A549 (cell line): ENCODE data around the gene AGXT. TPM values are rescaled to one million over a fixed set of nuclear protein-coding genes. Genes with fewer than 3 reads are reported as not detected.

Source experiments
- ATAC-seq, 2 experiments: fragments of 200-7000 bp in 1 of 2; fragments of >200 bp in 1 of 2; cut with Nextera tagmentation in 1 of 2; cut with Tn5 transposase in 1 of 2; 3 replicates each; pipeline versions ENCODE4 v1.8.0 to v1.9.1; 2018 to 2020; ENCODE audit warnings: mild to moderate bottlenecking in 1 of 2, moderate library complexity in 1 of 2
- CTCF ChIA-PET: fragments of 300-600 bp; sonication (Branson Sonifier 250); formaldehyde crosslinking; extraction: SDS; loops from one replicate; lab custom pipeline; 2021; ENCODE audit warnings: antibody characterized with exemption, inconsistent platforms; lab: Yijun Ruan, JAX
- POLR2A ChIA-PET: fragments of 350-600 bp; formaldehyde crosslinking; extraction: SDS; loops from one replicate; lab custom pipeline; 2021; ENCODE audit warnings: antibody characterized with exemption, inconsistent platforms; lab: Yijun Ruan, JAX
- DNase-seq, 2 experiments: peaks; one replicate each; pipeline versions ENCODE4 v3.0.0 to v3.0.0-alpha.2; 2011 to 2016; ENCODE audit warnings: low read depth in 1 of 2, low spot score in 1 of 2
- FAIRE-seq: peaks from 2 replicates; lab custom pipeline; 2011; peaks lifted over from hg19 to GRCh38; lab: Jason Lieb, UNC
- H3K27ac ChIP-seq, 2 experiments: fragments of >200 bp; sonication (Bioruptor Twin); formaldehyde crosslinking; 3 replicates each; pipeline ENCODE4 v1.5.1; 2016 to 2017
- H3K4me1 ChIP-seq: fragments of >200 bp; sonication (Bioruptor Twin); formaldehyde crosslinking; 3 replicates; pipeline ENCODE4 v1.6.1; 2016
- H3K4me2 ChIP-seq: fragments of >200 bp; sonication (Bioruptor Twin); formaldehyde crosslinking; 3 replicates; pipeline ENCODE4 v1.6.1; 2016
- H3K4me3 ChIP-seq: fragments of >200 bp; sonication (Bioruptor Twin); formaldehyde crosslinking; 3 replicates; pipeline ENCODE4 v1.5.1; 2016
- H3K9me3 ChIP-seq: fragments of >200 bp; sonication (Bioruptor Twin); formaldehyde crosslinking; 3 replicates; pipeline ENCODE4 v1.6.1; 2016
- BHLHE40 ChIP-seq: IDR thresholded peaks from 2 replicates; pipeline ENCODE4 v1.6.1; 2012; ENCODE audit warnings: low read depth, low read length, inconsistent platforms
- CHD4 ChIP-seq: fragments of 200-600 bp; sonication (generic); IDR thresholded peaks from 2 replicates; pipeline ENCODE4 v1.6.1; 2016; ENCODE audit warnings: antibody characterized with exemption, mild to moderate bottlenecking, borderline replicate concordance
- ESRRA ChIP-seq: fragments of 150-350 bp; IDR thresholded peaks from 2 replicates; pipeline ENCODE4 v1.6.1; 2014; ENCODE audit warnings: mild to moderate bottlenecking, low read length, borderline replicate concordance
- HDAC2 ChIP-seq: fragments of 200-600 bp; sonication (generic); IDR thresholded peaks from 2 replicates; pipeline ENCODE4 v1.6.1; 2016
- HEYL ChIP-seq: fragments of 250-450 bp; sonication (Bioruptor Pico); IDR thresholded peaks from 2 replicates; pipeline ENCODE4 v1.8.0; 2021; ENCODE audit warnings: mild to moderate bottlenecking, moderate library complexity
- HOXA7 ChIP-seq: fragments of 250-450 bp; sonication (Bioruptor Pico); IDR thresholded peaks from 2 replicates; pipeline ENCODE4 v1.5.0; 2020; ENCODE audit warnings: mild to moderate bottlenecking, moderate library complexity
- HOXB5 ChIP-seq: fragments of 250-450 bp; sonication (Bioruptor Pico); IDR thresholded peaks from 2 replicates; pipeline ENCODE4 v1.5.0; 2020; ENCODE audit warnings: mild to moderate bottlenecking, moderate library complexity
- JUN ChIP-seq, 2 experiments: fragments of >200 bp; sonication (Bioruptor Twin); formaldehyde crosslinking; IDR thresholded peaks; 2 replicates in 1 of 2; 3 replicates in 1 of 2; pipeline ENCODE4 v1.6.1; 2016 to 2017
- JUNB ChIP-seq: fragments of >200 bp; sonication (Bioruptor Twin); formaldehyde crosslinking; IDR thresholded peaks from 2 replicates; pipeline ENCODE4 v1.6.1; 2016
- KDM1A ChIP-seq: fragments of 200-600 bp; sonication (generic); IDR thresholded peaks from 2 replicates; pipeline ENCODE4 v1.6.1; 2016; ENCODE audit warnings: low read depth, mild to moderate bottlenecking
- MYC ChIP-seq: IDR thresholded peaks from 2 replicates; pipeline ENCODE4 v1.6.1; 2012; ENCODE audit warnings: mild to moderate bottlenecking, inconsistent platforms, low read length, improper control_type of control experiment, borderline replicate concordance
- NFE2L2 ChIP-seq: fragments of 150-350 bp; conservative IDR thresholded peaks from 2 replicates; pipeline ENCODE4 v1.6.1; 2014; ENCODE audit warnings: low read length
- NR3C1 ChIP-seq: fragments of >200 bp; sonication (Bioruptor Twin); formaldehyde crosslinking; IDR thresholded peaks from 3 replicates; pipeline ENCODE4 v1.6.1; 2017
- POLR2AphosphoS2 ChIP-seq: conservative IDR thresholded peaks from 2 replicates; pipeline ENCODE4 v1.6.1; 2012; ENCODE audit warnings: low read length, improper control_type of control experiment, inconsistent platforms
- RCOR1 ChIP-seq: fragments of 150-350 bp; IDR thresholded peaks from 2 replicates; pipeline ENCODE4 v1.6.1; 2014; ENCODE audit warnings: antibody characterized with exemption, low read length, low read depth
- RNF2 ChIP-seq: fragments of 200-600 bp; sonication (generic); IDR thresholded peaks from 2 replicates; pipeline ENCODE4 v1.6.1; 2016; ENCODE audit warnings: low read depth, mild to moderate bottlenecking, antibody characterized with exemption, moderate library complexity, borderline replicate concordance
- SMC3 ChIP-seq: fragments of >200 bp; sonication (Bioruptor Twin); formaldehyde crosslinking; IDR thresholded peaks from 3 replicates; pipeline ENCODE4 v1.6.1; 2018; ENCODE audit warnings: inconsistent platforms
- SREBF2 ChIP-seq: fragments of 450-650 bp; IDR thresholded peaks from 2 replicates; pipeline ENCODE4 v1.6.1; 2014; ENCODE audit warnings: mild to moderate bottlenecking, moderate library complexity
- TP53 ChIP-seq: fragments of 250-450 bp; sonication (Bioruptor Pico); IDR thresholded peaks from 2 replicates; pipeline ENCODE4 v1.5.0; 2021; ENCODE audit warnings: mild to moderate bottlenecking, moderate library complexity
- ZNF302 ChIP-seq: fragments of 250-450 bp; sonication (Bioruptor Pico); IDR thresholded peaks from 2 replicates; pipeline ENCODE4 v1.9.0; 2021; ENCODE audit warnings: inconsistent platforms, mild to moderate bottlenecking, moderate library complexity
- WGBS: methylation state at CpG from one replicate; pipeline ENCODE4 v1.1.6; 2017; ENCODE audit errors: missing lambda C conversion rate; 5-methylcytosine and 5-hydroxymethylcytosine counted together
- polyA plus RNA-seq, 4 experiments: library from polyadenylated mRNA; depleted of rRNA in 3 of 4; stranded (reverse); fragments of >200 nt; fragmentation: RNase III in 1 of 4; extraction: RNeasy Plus Mini Kit Qiagen cat#74134 plus additional on column Dnase treatment in 1 of 4; gene quantifications; 2 replicates in 3 of 4; 3 replicates in 1 of 4; pipeline ENCODE4 v1.2.3, GENCODE V29; 2011 to 2017
- TF ChIP-seq, protein P1 (sequence below): IDR thresholded peaks from 2 replicates; pipeline ENCODE4 v1.6.1; 2012; ENCODE audit warnings: low read depth, borderline replicate concordance
- TF ChIP-seq, protein P2 (sequence below): fragments of 450-650 bp; IDR thresholded peaks from 2 replicates; pipeline ENCODE4 v1.6.1; 2014; ENCODE audit warnings: antibody characterized with exemption
- TF ChIP-seq, protein P3 (sequence below): fragments of >200 bp; sonication (Bioruptor Twin); formaldehyde crosslinking; IDR thresholded peaks from 3 replicates; pipeline ENCODE4 v1.5.1; 2016
- TF ChIP-seq, protein P4 (sequence below): fragments of >200 bp; sonication (Bioruptor Twin); formaldehyde crosslinking; IDR thresholded peaks from 2 replicates; pipeline ENCODE4 v1.6.1; 2016
- TF ChIP-seq, protein P5 (sequence below): fragments of 150-350 bp; IDR thresholded peaks from 2 replicates; pipeline ENCODE4 v1.6.1; 2014; ENCODE audit warnings: low read depth, mild to moderate bottlenecking, low read length
- TF ChIP-seq, protein P6 (sequence below): fragments of 250-450 bp; sonication (Bioruptor Pico); IDR thresholded peaks from 2 replicates; pipeline ENCODE4 v1.5.0; 2021; ENCODE audit warnings: mild to moderate bottlenecking, moderate library complexity, borderline replicate concordance

The AGXT gene
- polyA plus RNA-seq, 2 of the 4 experiments (the other 2 are of a cell fraction), result not detected

DNA sequence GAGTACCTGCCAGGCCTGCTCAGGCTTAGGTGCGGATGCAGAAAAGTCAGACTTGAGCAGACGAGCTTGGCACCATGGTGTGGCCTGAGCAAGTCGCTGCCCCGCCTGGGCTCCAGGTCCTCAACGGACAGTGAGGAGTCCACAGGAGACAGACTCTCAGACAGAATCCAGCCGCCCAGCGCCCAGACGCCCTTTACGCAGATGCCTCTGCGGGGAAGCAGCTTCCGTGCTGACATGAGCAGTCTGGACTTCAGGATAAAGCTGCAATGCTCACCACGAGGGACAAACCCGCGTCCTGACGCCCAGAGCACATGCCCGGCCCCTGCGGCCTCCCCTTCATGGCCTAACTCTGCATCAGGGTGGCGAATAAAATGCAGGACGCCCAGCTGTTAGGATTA is 30.8 kb downstream of the AGXT start:
- TF ChIP-seq MYC, result no peak
- TF ChIP-seq, protein P1, sequence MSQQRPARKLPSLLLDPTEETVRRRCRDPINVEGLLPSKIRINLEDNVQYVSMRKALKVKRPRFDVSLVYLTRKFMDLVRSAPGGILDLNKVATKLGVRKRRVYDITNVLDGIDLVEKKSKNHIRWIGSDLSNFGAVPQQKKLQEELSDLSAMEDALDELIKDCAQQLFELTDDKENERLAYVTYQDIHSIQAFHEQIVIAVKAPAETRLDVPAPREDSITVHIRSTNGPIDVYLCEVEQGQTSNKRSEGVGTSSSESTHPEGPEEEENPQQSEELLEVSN, result no peak
- TF ChIP-seq HEYL (CRISPR knock-in tag), result no peak
- TF ChIP-seq SREBF2, result no peak
- no peak for TF ChIP-seq SMC3
- no peak for TF ChIP-seq RNF2
- TF ChIP-seq HOXB5 (CRISPR knock-in tag), result no peak
- TF ChIP-seq POLR2AphosphoS2, result no peak
- no peak for TF ChIP-seq NFE2L2
- no peak for TF ChIP-seq CHD4
- no peak for TF ChIP-seq KDM1A
- no peak for TF ChIP-seq TP53 (CRISPR knock-in tag)
- TF ChIP-seq, all 56 proteins: peak for 0
- H3K4me1 ChIP-seq, result peaks cover 12% of the 10 kb centered on the region
- DNase-seq (no peak), ATAC-seq (no peak), FAIRE-seq (no peak)
- WGBS, result 78% methylated on average over 9 of the region's 19 CpGs
- ChIA-PET CTCF (interaction anchor here (0.9 to 8.6 kb wide), 3 partner anchors 9 to 32 kb away, joined by 3 to 43 read pairs (median 6); no protein-coding TSS in a partner anchor), POLR2A (no interaction called here)
- no peak overlapping the region for H3K4me2 ChIP-seq
- H3K9me3 ChIP-seq, result no peaks in the 10 kb centered on the region
- no peak overlapping the region for H3K27ac ChIP-seq
- no peak overlapping the region for H3K4me3 ChIP-seq

DNA sequence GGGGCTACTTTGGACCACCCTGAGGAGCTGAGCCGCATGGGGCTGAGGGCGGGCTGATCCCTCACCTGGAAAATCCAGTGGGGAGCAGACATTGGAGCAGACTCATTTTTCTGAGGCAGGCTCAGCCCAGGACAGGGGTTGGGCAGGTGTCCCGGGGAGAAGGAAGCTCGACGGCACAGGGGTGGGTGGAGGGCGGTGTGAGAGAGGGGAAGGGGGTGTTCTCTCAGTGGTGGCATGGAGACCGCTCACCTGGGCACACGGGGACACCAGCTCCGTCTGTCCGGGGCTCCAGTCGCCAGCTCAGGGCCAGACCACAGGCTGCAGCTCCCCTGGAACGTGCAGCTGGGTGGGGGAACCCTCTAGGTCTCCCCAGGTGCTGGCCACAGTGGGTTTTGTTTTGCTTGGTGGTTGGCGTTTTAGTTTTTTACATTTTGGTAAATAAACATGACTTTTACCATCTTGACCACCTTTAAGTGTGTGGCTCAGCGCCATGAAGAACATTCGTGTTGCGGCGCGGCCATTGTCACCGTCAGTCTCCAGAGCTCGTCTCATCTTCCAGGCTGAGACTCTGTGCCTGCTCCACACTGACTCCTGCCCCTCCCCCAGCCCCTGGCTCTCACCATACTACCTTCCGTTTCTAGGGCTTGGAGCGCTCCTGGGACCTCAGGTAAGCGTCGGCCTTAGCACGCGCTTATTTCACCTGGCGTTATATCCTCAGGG is 31.7 kb downstream of the AGXT start:
- ChIA-PET POLR2A (no interaction called here), CTCF (interaction anchor here (1.6 to 8.6 kb wide), 2 partner anchors 9 to 13 kb away, joined by 6 to 43 read pairs; no protein-coding TSS in a partner anchor)
- peaks cover 12% of the 10 kb centered on the region for H3K4me1 ChIP-seq
- FAIRE-seq, result no peak
- no peak overlapping the region for H3K4me3 ChIP-seq
- no peak overlapping the region for H3K27ac ChIP-seq
- WGBS, result 68% methylated on average over 26 of the region's 27 CpGs
- no peak for ATAC-seq
- no peak for TF ChIP-seq JUNB
- TF ChIP-seq, protein P2, sequence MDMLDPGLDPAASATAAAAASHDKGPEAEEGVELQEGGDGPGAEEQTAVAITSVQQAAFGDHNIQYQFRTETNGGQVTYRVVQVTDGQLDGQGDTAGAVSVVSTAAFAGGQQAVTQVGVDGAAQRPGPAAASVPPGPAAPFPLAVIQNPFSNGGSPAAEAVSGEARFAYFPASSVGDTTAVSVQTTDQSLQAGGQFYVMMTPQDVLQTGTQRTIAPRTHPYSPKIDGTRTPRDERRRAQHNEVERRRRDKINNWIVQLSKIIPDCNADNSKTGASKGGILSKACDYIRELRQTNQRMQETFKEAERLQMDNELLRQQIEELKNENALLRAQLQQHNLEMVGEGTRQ, result no peak
- TF ChIP-seq ESRRA, result no peak
- TF ChIP-seq BHLHE40, result no peak
- TF ChIP-seq, protein P3, sequence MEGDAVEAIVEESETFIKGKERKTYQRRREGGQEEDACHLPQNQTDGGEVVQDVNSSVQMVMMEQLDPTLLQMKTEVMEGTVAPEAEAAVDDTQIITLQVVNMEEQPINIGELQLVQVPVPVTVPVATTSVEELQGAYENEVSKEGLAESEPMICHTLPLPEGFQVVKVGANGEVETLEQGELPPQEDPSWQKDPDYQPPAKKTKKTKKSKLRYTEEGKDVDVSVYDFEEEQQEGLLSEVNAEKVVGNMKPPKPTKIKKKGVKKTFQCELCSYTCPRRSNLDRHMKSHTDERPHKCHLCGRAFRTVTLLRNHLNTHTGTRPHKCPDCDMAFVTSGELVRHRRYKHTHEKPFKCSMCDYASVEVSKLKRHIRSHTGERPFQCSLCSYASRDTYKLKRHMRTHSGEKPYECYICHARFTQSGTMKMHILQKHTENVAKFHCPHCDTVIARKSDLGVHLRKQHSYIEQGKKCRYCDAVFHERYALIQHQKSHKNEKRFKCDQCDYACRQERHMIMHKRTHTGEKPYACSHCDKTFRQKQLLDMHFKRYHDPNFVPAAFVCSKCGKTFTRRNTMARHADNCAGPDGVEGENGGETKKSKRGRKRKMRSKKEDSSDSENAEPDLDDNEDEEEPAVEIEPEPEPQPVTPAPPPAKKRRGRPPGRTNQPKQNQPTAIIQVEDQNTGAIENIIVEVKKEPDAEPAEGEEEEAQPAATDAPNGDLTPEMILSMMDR, result no peak
- TF ChIP-seq RCOR1, result no peak
- TF ChIP-seq, protein P4, sequence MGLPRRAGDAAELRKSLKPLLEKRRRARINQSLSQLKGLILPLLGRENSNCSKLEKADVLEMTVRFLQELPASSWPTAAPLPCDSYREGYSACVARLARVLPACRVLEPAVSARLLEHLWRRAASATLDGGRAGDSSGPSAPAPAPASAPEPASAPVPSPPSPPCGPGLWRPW, result no peak
- TF ChIP-seq JUN (IDR thresholded peaks at IDR 0.05), result no peak
- no peak for TF ChIP-seq HDAC2
- TF ChIP-seq RNF2, result no peak
- TF ChIP-seq NR3C1, result no peak
- TF ChIP-seq HEYL (CRISPR knock-in tag), result no peak
- no peak for TF ChIP-seq HOXB5 (CRISPR knock-in tag)
- no peak for TF ChIP-seq ZNF302
- no peak for TF ChIP-seq HOXA7 (CRISPR knock-in tag)
- TF ChIP-seq SREBF2, result no peak
- TF ChIP-seq, protein P5, sequence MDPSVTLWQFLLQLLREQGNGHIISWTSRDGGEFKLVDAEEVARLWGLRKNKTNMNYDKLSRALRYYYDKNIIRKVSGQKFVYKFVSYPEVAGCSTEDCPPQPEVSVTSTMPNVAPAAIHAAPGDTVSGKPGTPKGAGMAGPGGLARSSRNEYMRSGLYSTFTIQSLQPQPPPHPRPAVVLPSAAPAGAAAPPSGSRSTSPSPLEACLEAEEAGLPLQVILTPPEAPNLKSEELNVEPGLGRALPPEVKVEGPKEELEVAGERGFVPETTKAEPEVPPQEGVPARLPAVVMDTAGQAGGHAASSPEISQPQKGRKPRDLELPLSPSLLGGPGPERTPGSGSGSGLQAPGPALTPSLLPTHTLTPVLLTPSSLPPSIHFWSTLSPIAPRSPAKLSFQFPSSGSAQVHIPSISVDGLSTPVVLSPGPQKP, result no peak
- no peak for TF ChIP-seq POLR2AphosphoS2
- TF ChIP-seq, protein P6, sequence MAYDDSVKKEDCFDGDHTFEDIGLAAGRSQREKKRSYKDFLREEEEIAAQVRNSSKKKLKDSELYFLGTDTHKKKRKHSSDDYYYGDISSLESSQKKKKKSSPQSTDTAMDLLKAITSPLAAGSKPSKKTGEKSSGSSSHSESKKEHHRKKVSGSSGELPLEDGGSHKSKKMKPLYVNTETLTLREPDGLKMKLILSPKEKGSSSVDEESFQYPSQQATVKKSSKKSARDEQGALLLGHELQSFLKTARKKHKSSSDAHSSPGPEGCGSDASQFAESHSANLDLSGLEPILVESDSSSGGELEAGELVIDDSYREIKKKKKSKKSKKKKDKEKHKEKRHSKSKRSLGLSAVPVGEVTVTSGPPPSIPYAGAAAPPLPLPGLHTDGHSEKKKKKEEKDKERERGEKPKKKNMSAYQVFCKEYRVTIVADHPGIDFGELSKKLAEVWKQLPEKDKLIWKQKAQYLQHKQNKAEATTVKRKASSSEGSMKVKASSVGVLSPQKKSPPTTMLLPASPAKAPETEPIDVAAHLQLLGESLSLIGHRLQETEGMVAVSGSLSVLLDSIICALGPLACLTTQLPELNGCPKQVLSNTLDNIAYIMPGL, result no peak
- DNase-seq, result no peak
- H3K4me2 ChIP-seq, result no peak overlapping the region
- no peaks in the 10 kb centered on the region for H3K9me3 ChIP-seq
